K562 (cell line): ENCODE results near the gene FAM83E.

Source experiments
- ARNT ChIP-seq, 2 experiments: fragments of 450-650 bp; IDR thresholded peaks; 2 replicates each; pipeline ENCODE4 v1.6.1; 2016; ENCODE audit warnings: mild to moderate bottlenecking in 1 of 2
- HCFC1 ChIP-seq: IDR thresholded peaks from 2 replicates; pipeline ENCODE4 v1.6.1; 2012; ENCODE audit warnings: low read depth, low read length, improper control_type of control experiment
- MXI1 ChIP-seq: IDR thresholded peaks from 2 replicates; pipeline ENCODE4 v1.6.1; 2011; ENCODE audit warnings: low read depth, mild to moderate bottlenecking, improper control_type of control experiment, low read length
- PRMT5 ChIP-seq: sonication (generic); formaldehyde crosslinking; IDR thresholded peaks from 2 replicates; pipeline ENCODE4 v1.5.0; 2020; ENCODE audit warnings: missing genetic modification reagents
- RAD51 ChIP-seq: fragments of 450-650 bp; IDR thresholded peaks from 2 replicates; pipeline ENCODE4 v1.7.1; 2016; ENCODE audit warnings: low read depth, mild to moderate bottlenecking, borderline replicate concordance
- SMARCB1 ChIP-seq: IDR thresholded peaks from 2 replicates; pipeline ENCODE4 v1.6.1; 2011; ENCODE audit warnings: improper control_type of control experiment, low read depth; ENCODE audit not compliant: insufficient read length
- SP1 ChIP-seq: sonication (generic); formaldehyde crosslinking; IDR thresholded peaks from 2 replicates; pipeline ENCODE4 v1.8.1; 2022; ENCODE audit warnings: mild to moderate bottlenecking, missing genetic modification reagents
- ZNF224 ChIP-seq: sonication (generic); formaldehyde crosslinking; IDR thresholded peaks from 2 replicates; pipeline ENCODE4 v1.8.0; 2022; ENCODE audit warnings: mild to moderate bottlenecking, missing genetic modification reagents
- TF ChIP-seq, protein P1 (sequence below): fragments of 450-650 bp; formaldehyde crosslinking; IDR thresholded peaks from 2 replicates; pipeline ENCODE4 v1.4.0; 2022; ENCODE audit warnings: mild to moderate bottlenecking, moderate library complexity
- TF ChIP-seq, protein P2 (sequence below), 2 experiments: fragments of 450-650 bp in 1 of 2; sonication (generic) in 1 of 2; formaldehyde crosslinking in 1 of 2; IDR thresholded peaks in 1 of 2; conservative IDR thresholded peaks in 1 of 2; 2 replicates each; pipeline versions ENCODE4 v1.6.1 to v1.8.1; 2016 to 2023; ENCODE audit warnings: mild to moderate bottlenecking in 2 of 2, moderate library complexity in 2 of 2, inconsistent platforms in 1 of 2, missing genetic modification reagents in 1 of 2
- TF ChIP-seq, protein P3 (sequence below): fragments of 200-400 bp; formaldehyde crosslinking; IDR thresholded peaks from 2 replicates; pipeline ENCODE4 v1.6.1; 2017; ENCODE audit warnings: mild to moderate bottlenecking, low read depth, low read length, moderate library complexity
- TF ChIP-seq, protein P4 (sequence below): sonication (generic); formaldehyde crosslinking; IDR thresholded peaks from 2 replicates; pipeline ENCODE4 v1.8.1; 2023; ENCODE audit warnings: missing genetic modification reagents, mild to moderate bottlenecking, borderline replicate concordance

DNA sequence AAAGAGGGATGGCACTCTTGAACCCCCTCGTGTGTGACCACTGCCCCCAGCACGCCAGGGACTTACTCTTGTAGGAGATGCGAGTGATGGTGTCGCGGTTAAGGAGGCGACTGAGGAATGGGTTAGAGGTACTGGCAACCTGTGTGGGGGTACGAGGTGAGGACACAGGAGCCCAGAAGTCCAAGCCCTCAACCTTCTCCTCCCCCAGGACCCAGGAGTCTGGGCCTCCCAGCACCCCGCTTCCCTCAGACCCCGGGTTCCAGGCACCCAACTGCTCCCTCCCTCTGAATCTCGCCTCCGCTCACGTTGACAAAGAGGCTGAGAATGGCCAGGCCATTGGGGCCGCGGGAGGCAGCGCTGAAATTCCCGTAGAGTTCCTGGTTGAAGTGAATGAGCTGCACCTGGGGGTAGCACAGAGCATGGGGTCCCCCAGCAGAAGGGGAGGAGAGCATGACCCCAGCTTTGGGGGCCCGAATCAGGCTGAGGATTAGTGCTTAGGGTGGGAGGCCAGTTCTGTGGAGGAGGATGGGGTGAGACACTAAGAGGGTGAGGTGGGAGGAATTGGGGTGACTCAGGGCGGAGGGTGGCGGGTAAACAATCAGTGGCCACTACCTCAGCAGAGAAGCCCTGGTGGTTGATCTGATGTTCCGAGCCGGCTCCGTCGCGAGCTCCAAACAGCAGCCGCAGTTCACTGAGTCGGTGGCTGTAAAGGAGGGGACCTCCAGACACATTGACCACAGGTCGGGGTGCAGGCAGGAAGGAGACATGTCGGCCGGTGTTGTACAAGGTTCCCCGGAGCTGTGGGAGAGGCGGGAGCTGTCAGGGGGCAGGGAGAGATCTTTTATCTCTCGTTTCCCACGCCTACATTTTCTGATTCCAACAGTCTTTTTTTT, 24.9 kb upstream of the FAM83E start:
- TF ChIP-seq ARNT (IDR thresholded peaks at IDR 0.05) (no peak), SP1 (CRISPR knock-in tag) (peak; percentile 28), PRMT5 (CRISPR knock-in tag) (no peak), SMARCB1 (no peak), ZNF224 (CRISPR knock-in tag) (no peak), RAD51 (no peak), HCFC1 (no peak), MXI1 (no peak)
- TF ChIP-seq, protein P1, sequence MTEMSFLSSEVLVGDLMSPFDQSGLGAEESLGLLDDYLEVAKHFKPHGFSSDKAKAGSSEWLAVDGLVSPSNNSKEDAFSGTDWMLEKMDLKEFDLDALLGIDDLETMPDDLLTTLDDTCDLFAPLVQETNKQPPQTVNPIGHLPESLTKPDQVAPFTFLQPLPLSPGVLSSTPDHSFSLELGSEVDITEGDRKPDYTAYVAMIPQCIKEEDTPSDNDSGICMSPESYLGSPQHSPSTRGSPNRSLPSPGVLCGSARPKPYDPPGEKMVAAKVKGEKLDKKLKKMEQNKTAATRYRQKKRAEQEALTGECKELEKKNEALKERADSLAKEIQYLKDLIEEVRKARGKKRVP (CRISPR knock-in tag) = no peak
- TF ChIP-seq, protein P2, sequence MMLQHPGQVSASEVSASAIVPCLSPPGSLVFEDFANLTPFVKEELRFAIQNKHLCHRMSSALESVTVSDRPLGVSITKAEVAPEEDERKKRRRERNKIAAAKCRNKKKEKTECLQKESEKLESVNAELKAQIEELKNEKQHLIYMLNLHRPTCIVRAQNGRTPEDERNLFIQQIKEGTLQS (IDR thresholded peaks at IDR 0.05) = peak; percentile 62
- TF ChIP-seq, protein P2 (CRISPR knock-in tag; conservative IDR thresholded peaks at IDR 0.05) = 0 out of 2 replicates have a peak, but pooled peaks have one; percentile 55
- TF ChIP-seq, protein P3, sequence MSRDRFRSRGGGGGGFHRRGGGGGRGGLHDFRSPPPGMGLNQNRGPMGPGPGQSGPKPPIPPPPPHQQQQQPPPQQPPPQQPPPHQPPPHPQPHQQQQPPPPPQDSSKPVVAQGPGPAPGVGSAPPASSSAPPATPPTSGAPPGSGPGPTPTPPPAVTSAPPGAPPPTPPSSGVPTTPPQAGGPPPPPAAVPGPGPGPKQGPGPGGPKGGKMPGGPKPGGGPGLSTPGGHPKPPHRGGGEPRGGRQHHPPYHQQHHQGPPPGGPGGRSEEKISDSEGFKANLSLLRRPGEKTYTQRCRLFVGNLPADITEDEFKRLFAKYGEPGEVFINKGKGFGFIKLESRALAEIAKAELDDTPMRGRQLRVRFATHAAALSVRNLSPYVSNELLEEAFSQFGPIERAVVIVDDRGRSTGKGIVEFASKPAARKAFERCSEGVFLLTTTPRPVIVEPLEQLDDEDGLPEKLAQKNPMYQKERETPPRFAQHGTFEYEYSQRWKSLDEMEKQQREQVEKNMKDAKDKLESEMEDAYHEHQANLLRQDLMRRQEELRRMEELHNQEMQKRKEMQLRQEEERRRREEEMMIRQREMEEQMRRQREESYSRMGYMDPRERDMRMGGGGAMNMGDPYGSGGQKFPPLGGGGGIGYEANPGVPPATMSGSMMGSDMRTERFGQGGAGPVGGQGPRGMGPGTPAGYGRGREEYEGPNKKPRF = no peak
- TF ChIP-seq, protein P4, sequence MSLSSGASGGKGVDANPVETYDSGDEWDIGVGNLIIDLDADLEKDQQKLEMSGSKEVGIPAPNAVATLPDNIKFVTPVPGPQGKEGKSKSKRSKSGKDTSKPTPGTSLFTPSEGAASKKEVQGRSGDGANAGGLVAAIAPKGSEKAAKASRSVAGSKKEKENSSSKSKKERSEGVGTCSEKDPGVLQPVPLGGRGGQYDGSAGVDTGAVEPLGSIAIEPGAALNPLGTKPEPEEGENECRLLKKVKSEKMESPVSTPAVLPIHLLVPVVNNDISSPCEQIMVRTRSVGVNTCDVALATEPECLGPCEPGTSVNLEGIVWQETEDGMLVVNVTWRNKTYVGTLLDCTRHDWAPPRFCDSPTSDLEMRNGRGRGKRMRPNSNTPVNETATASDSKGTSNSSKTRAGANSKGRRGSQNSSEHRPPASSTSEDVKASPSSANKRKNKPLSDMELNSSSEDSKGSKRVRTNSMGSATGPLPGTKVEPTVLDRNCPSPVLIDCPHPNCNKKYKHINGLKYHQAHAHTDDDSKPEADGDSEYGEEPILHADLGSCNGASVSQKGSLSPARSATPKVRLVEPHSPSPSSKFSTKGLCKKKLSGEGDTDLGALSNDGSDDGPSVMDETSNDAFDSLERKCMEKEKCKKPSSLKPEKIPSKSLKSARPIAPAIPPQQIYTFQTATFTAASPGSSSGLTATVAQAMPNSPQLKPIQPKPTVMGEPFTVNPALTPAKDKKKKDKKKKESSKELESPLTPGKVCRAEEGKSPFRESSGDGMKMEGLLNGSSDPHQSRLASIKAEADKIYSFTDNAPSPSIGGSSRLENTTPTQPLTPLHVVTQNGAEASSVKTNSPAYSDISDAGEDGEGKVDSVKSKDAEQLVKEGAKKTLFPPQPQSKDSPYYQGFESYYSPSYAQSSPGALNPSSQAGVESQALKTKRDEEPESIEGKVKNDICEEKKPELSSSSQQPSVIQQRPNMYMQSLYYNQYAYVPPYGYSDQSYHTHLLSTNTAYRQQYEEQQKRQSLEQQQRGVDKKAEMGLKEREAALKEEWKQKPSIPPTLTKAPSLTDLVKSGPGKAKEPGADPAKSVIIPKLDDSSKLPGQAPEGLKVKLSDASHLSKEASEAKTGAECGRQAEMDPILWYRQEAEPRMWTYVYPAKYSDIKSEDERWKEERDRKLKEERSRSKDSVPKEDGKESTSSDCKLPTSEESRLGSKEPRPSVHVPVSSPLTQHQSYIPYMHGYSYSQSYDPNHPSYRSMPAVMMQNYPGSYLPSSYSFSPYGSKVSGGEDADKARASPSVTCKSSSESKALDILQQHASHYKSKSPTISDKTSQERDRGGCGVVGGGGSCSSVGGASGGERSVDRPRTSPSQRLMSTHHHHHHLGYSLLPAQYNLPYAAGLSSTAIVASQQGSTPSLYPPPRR (CRISPR knock-in tag) = no peak
